PC-3 (cell line): Measurements from ENCODE around the gene TNFAIP3.

Source experiments
- EZH2 ChIP-seq: fragments of 300-600 bp; sonication (generic); IDR thresholded peaks from one replicate; pipeline ENCODE4 v1.6.1; 2017; ENCODE audit warnings: antibody characterized with exemption, mild to moderate bottlenecking, low read length; ENCODE audit not compliant: unreplicated experiment
- EZH2phosphoT487 ChIP-seq: fragments of 300-600 bp; sonication (generic); IDR thresholded peaks from 2 replicates; pipeline ENCODE4 v1.6.1; 2018; ENCODE audit warnings: mild to moderate bottlenecking, antibody characterized with exemption, low read length, borderline replicate concordance
- TF ChIP-seq, protein P1 (sequence below): fragments of 300-600 bp; sonication (generic); conservative IDR thresholded peaks from 2 replicates; pipeline ENCODE4 v1.5.1; 2017; ENCODE audit warnings: antibody characterized with exemption, low read depth, mild to moderate bottlenecking, low read length

DNA sequence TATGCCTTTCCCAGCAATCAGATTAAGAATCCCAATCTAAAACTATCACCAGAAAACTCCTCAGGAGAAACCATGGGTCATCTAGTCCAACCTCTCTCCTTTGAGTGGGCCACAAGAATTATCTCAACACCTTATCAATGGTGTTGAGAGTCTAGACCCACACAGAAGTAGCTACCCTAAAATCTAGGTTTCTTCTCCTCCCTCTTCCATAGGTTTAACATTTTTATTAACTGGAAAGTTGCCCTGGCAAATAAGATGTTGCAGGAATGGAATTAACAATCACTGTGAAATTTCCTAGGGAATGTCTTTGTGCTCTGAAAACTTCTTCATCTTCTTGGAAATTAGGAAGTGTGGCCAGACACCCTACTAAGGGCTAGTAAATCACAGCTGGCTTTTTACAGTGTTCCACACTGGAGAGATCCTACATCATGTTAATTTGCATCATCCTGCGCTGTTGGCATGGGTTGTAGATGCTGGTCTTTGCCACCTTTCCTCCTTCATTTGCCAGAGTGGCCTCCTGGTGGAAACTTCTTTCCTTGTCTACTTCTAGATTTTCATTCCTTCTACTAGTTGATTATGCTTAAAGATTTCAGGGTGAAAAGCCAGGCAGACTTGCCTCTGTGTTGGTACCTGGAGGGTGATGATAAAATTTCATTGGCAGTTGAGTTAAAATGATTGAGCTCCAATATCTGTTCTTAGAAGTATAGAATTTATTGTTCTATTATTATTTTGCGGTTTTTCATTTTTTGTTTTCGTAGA is 2.7 kb downstream of the TNFAIP3 start:
- TF ChIP-seq, protein P1, sequence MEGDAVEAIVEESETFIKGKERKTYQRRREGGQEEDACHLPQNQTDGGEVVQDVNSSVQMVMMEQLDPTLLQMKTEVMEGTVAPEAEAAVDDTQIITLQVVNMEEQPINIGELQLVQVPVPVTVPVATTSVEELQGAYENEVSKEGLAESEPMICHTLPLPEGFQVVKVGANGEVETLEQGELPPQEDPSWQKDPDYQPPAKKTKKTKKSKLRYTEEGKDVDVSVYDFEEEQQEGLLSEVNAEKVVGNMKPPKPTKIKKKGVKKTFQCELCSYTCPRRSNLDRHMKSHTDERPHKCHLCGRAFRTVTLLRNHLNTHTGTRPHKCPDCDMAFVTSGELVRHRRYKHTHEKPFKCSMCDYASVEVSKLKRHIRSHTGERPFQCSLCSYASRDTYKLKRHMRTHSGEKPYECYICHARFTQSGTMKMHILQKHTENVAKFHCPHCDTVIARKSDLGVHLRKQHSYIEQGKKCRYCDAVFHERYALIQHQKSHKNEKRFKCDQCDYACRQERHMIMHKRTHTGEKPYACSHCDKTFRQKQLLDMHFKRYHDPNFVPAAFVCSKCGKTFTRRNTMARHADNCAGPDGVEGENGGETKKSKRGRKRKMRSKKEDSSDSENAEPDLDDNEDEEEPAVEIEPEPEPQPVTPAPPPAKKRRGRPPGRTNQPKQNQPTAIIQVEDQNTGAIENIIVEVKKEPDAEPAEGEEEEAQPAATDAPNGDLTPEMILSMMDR, result no peak
- no peak for TF ChIP-seq EZH2
- no peak for TF ChIP-seq EZH2phosphoT487
